HEK293 (cell line): ENCODE measurements around the gene IL17RC.
A peak's percentile ranks its signal among the peaks of the same experiment; 100 is the strongest.

Experiments
- CTCF ChIA-PET: fragments of 350-600 bp; formaldehyde crosslinking; extraction: SDS; loops from one replicate; lab custom pipeline; 2021; ENCODE audit warnings: antibody characterized with exemption; lab: Yijun Ruan, JAX
- POLR2A ChIA-PET: fragments of 300-600 bp; formaldehyde crosslinking; extraction: SDS; loops from one replicate; lab custom pipeline; 2020; ENCODE audit warnings: antibody characterized with exemption, inconsistent platforms; lab: Yijun Ruan, JAX
- H3K27ac ChIP-seq: fragments of 200-500 bp; sonication (Bioruptor generic); 2 replicates; pipeline ENCODE4 v1.5.1; 2014; ENCODE audit warnings: low read depth, low read length, control low read depth, inconsistent platforms; ENCODE audit errors: extremely low read depth
- H3K36me3 ChIP-seq, 2 experiments: fragments of 200-500 bp in 1 of 2; sonication (Bioruptor generic) in 1 of 2; 1 replicate in 1 of 2; 2 replicates in 1 of 2; pipeline ENCODE4 v1.5.1; 2014 to 2017; ENCODE audit warnings: inconsistent platforms in 2 of 2, low read length in 2 of 2; ENCODE audit not compliant: control insufficient read depth in 2 of 2, insufficient read depth in 1 of 2
- H3K4me1 ChIP-seq: fragments of 200-500 bp; sonication (Bioruptor generic); 2 replicates; pipeline ENCODE4 v1.5.1; 2014; ENCODE audit warnings: mild to moderate bottlenecking, low read length, inconsistent platforms; ENCODE audit not compliant: control insufficient read depth, insufficient read depth
- H3K4me3 ChIP-seq: 2 replicates; pipeline ENCODE4 v1.5.1; 2011; ENCODE audit warnings: low read depth, mild to moderate bottlenecking, control low read depth, low read length, moderate library complexity
- H3K9me3 ChIP-seq: fragments of 200-500 bp; sonication (Bioruptor generic); 2 replicates; pipeline ENCODE4 v1.5.1; 2014; ENCODE audit warnings: low read depth, low read length, inconsistent platforms; ENCODE audit not compliant: control insufficient read depth, insufficient read depth
- CTCF ChIP-seq: fragments of 450-650 bp; formaldehyde crosslinking; IDR thresholded peaks from 2 replicates; pipeline ENCODE4 v1.5.1; 2016; ENCODE audit warnings: missing biosample characterization, missing genetic modification characterization
- HOXA7 ChIP-seq: sonication (generic); formaldehyde crosslinking; IDR thresholded peaks from 2 replicates; pipeline ENCODE4 v1.8.1; 2022; ENCODE audit warnings: missing genetic modification reagents, borderline replicate concordance
- KLF10 ChIP-seq: fragments of 450-650 bp; IDR thresholded peaks from 2 replicates; pipeline ENCODE4 v1.5.1; 2018; ENCODE audit warnings: missing biosample characterization, mild to moderate bottlenecking, missing genetic modification characterization
- KLF7 ChIP-seq: fragments of 450-650 bp; formaldehyde crosslinking; IDR thresholded peaks from 2 replicates; pipeline ENCODE4 v1.5.1; 2016; ENCODE audit warnings: missing biosample characterization, missing genetic modification characterization, borderline replicate concordance
- MZF1 ChIP-seq: fragments of 450-650 bp; formaldehyde crosslinking; IDR thresholded peaks from 2 replicates; pipeline ENCODE4 v1.5.1; 2017; ENCODE audit warnings: missing biosample characterization, missing genetic modification characterization, borderline replicate concordance
- PRDM1 ChIP-seq: fragments of 450-650 bp; formaldehyde crosslinking; IDR thresholded peaks from 2 replicates; pipeline ENCODE4; 2016; ENCODE audit warnings: missing biosample characterization, missing genetic modification characterization
- RBAK ChIP-seq: fragments of 450-650 bp; formaldehyde crosslinking; IDR thresholded peaks from 2 replicates; pipeline ENCODE4 v1.5.1; 2016; ENCODE audit warnings: missing biosample characterization, missing genetic modification characterization
- REST ChIP-seq: fragments of 450-650 bp; formaldehyde crosslinking; IDR thresholded peaks from 2 replicates; pipeline ENCODE4 v1.5.1; 2016; ENCODE audit warnings: missing biosample characterization, missing genetic modification characterization
- SP3 ChIP-seq: fragments of 450-650 bp; formaldehyde crosslinking; IDR thresholded peaks from 2 replicates; pipeline ENCODE4 v1.5.1; 2016; ENCODE audit warnings: missing biosample characterization, missing genetic modification characterization
- WT1 ChIP-seq: fragments of 450-650 bp; formaldehyde crosslinking; IDR thresholded peaks from 2 replicates; pipeline ENCODE4 v1.5.1; 2016; ENCODE audit warnings: missing biosample characterization, missing genetic modification characterization
- ZBTB1 ChIP-seq: fragments of 450-650 bp; formaldehyde crosslinking; IDR thresholded peaks from 2 replicates; pipeline ENCODE4 v1.5.1; 2016; ENCODE audit warnings: missing biosample characterization, missing genetic modification characterization
- ZBTB20 ChIP-seq: fragments of 450-650 bp; formaldehyde crosslinking; IDR thresholded peaks from 2 replicates; pipeline ENCODE4 v1.5.1; 2016; ENCODE audit warnings: missing biosample characterization, missing genetic modification characterization
- ZBTB26 ChIP-seq: fragments of 450-650 bp; formaldehyde crosslinking; optimal IDR thresholded peaks from 2 replicates; pipeline ENCODE3; 2016; ENCODE audit warnings: missing biosample characterization, mild to moderate bottlenecking, missing genetic modification characterization
- ZBTB44 ChIP-seq: fragments of 450-650 bp; IDR thresholded peaks from 2 replicates; pipeline ENCODE4 v1.5.1; 2018; ENCODE audit warnings: missing biosample characterization, mild to moderate bottlenecking, missing genetic modification characterization
- ZBTB49 ChIP-seq: fragments of 450-650 bp; formaldehyde crosslinking; IDR thresholded peaks from 2 replicates; pipeline ENCODE4 v1.5.1; 2016; ENCODE audit warnings: missing biosample characterization, missing genetic modification characterization, low read depth
- ZNF292 ChIP-seq: fragments of 450-650 bp; formaldehyde crosslinking; IDR thresholded peaks from 2 replicates; pipeline ENCODE4 v1.5.1; 2016; ENCODE audit warnings: low read depth, missing biosample characterization, missing genetic modification characterization, borderline replicate concordance
- ZNF335 ChIP-seq: fragments of 450-650 bp; formaldehyde crosslinking; conservative IDR thresholded peaks from 2 replicates; pipeline ENCODE4 v1.5.1; 2016; ENCODE audit warnings: missing biosample characterization, missing genetic modification characterization
- ZNF350 ChIP-seq: fragments of 450-650 bp; formaldehyde crosslinking; IDR thresholded peaks from 2 replicates; pipeline ENCODE4 v1.5.0; 2017; ENCODE audit warnings: missing biosample characterization, mild to moderate bottlenecking, missing genetic modification characterization
- ZNF366 ChIP-seq: fragments of 450-650 bp; formaldehyde crosslinking; conservative IDR thresholded peaks from 2 replicates; pipeline ENCODE4 v1.5.1; 2016; ENCODE audit warnings: missing biosample characterization, missing genetic modification characterization
- ZNF701 ChIP-seq: fragments of 450-650 bp; formaldehyde crosslinking; IDR thresholded peaks from 2 replicates; pipeline ENCODE4 v1.5.1; 2016; ENCODE audit warnings: missing biosample characterization, missing genetic modification characterization
- ZNF777 ChIP-seq: fragments of 450-650 bp; formaldehyde crosslinking; IDR thresholded peaks from 2 replicates; pipeline ENCODE4 v1.5.1; 2017; ENCODE audit warnings: missing biosample characterization, missing genetic modification characterization, borderline replicate concordance
- ZNF792 ChIP-seq: fragments of 450-650 bp; formaldehyde crosslinking; IDR thresholded peaks from 2 replicates; pipeline ENCODE4 v1.5.1; 2016; ENCODE audit warnings: missing biosample characterization, missing genetic modification characterization
- ZNF830 ChIP-seq: fragments of 450-650 bp; IDR thresholded peaks from 2 replicates; pipeline ENCODE4 v1.5.0; 2018; ENCODE audit warnings: missing biosample characterization, missing genetic modification characterization, low read depth, mild to moderate bottlenecking, moderate library complexity
- ZSCAN30 ChIP-seq: fragments of 450-650 bp; IDR thresholded peaks from 2 replicates; pipeline ENCODE4 v1.5.1; 2018; ENCODE audit warnings: missing biosample characterization, mild to moderate bottlenecking, missing genetic modification characterization, moderate library complexity

Gene IL17RC

GRCh38 chr3:9934235-9934621 lies 17.3 kb downstream of the IL17RC start:
- Histone ChIP-seq H3K9me3 (no peaks in the 10 kb centered on the region), H3K4me3 (peak overlapping the region; percentile 74), H3K4me1 (0 out of 2 replicates have a peak, but pooled peaks cover 2% of the 10 kb centered on the region), H3K27ac (peak overlapping the region; percentile 68; the same call in 1 of the 2 replicates), H3K36me3 (peaks cover 6 to 49% of the 10 kb centered on the region in 2 experiments)
- POLR2A ChIA-PET, result interaction anchor here (0.8 to 3.9 kb wide), 9 partner anchors 9 to 92 kb away, joined by 3 to 33 read pairs (median 9); partner anchors contain the start of genes FANCD2, IL17RC and JAGN1
- CTCF ChIA-PET, result interaction anchor here (1.5 to 1.9 kb wide), 2 partner anchors 12 to 49 kb away, joined by 5 to 17 read pairs; no protein-coding TSS in a partner anchor
- TF ChIP-seq ZBTB20 (tag by site-specific recombination) (peak; percentile 7; the same call in 1 of the 2 replicates), CTCF (tag by site-specific recombination) (0 out of 2 replicates have a peak, but pooled peaks have one; percentile 45), PRDM1 (no peak), HOXA7 (CRISPR knock-in tag) (no peak), ZNF830 (tag by site-specific recombination) (no peak), ZBTB26 (no peak), ZNF350 (no peak), ZNF366 (tag by site-specific recombination) (no peak), ZNF777 (tag by site-specific recombination) (no peak), ZNF335 (tag by site-specific recombination) (peak; percentile 13), RBAK (tag by site-specific recombination) (no peak), ZBTB1 (no peak), WT1 (tag by site-specific recombination) (no peak), ZBTB49 (no peak), SP3 (tag by site-specific recombination) (no peak), MZF1 (tag by site-specific recombination) (no peak), ZNF701 (tag by site-specific recombination) (no peak), ZBTB44 (tag by site-specific recombination) (no peak), REST (tag by site-specific recombination) (no peak), ZNF292 (no peak), ZNF792 (tag by site-specific recombination) (no peak), ZSCAN30 (tag by site-specific recombination) (no peak), KLF7 (tag by site-specific recombination) (no peak), KLF10 (tag by site-specific recombination) (no peak)
